GM12801 (cell line): ENCODE data around the gene PVALEF.

Experiments used
- CTCF ChIP-seq: IDR thresholded peaks from one replicate; pipeline ENCODE4 v1.5.1; 2011; ENCODE audit warnings: control low read depth; ENCODE audit not compliant: insufficient read length; ENCODE audit errors: extremely low read depth

Gene PVALEF

GRCh38 chr17:81120149-81120484, 45.2 kb upstream of the PVALEF start:
- no peak for TF ChIP-seq CTCF

GRCh38 chr17:81120695-81121621, 44.3 kb upstream of the PVALEF start:
- TF ChIP-seq CTCF, result no peak

GRCh38 chr17:81121841-81122733, 43.2 kb upstream of the PVALEF start:
- no peak for TF ChIP-seq CTCF

- TF ChIP-seq CTCF, result no peak
Measured at GRCh38 chr17:81123052-81124048, 42.0 kb upstream of the PVALEF start.

- TF ChIP-seq CTCF, result no peak
Measured at GRCh38 chr17:81124377-81124776, 40.9 kb upstream of the PVALEF start.

GRCh38 chr17:81125573-81126081, 39.7 kb upstream of the PVALEF start:
- no peak for TF ChIP-seq CTCF
